HG03060 (cell line): ENCODE measurements around the gene CIDEC.
"Not testable (repeated sequence)": the region's sequence is repeated elsewhere in the genome, so short reads cannot be mapped to it uniquely, and the experiment has no call there.

Source experiments
- ATAC-seq: cut with Tn5 transposase; IDR thresholded peaks from one replicate; pipeline ENCODE4 v1.9.1; 2021; ENCODE audit warnings: low read depth, moderate number of reproducible peaks; ENCODE audit not compliant: unreplicated experiment

Gene CIDEC

GRCh38 chr3:9902372-9903237 is 22.6 kb upstream of the CIDEC start, which contains the start of gene IL17RE:
TSS of gene IL17RE (plus strand) at chr3:9902848. CDS start at chr3:9902933, 85 bp downstream.
- ATAC-seq, result no peak

GRCh38 chr3:9901967-9902366 is 21.9 kb upstream of the CIDEC start:
- ATAC-seq, result no peak

GRCh38 chr3:9900965-9901415 is 20.9 kb upstream of the CIDEC start:
- ATAC-seq, result not testable (repeated sequence)

- ATAC-seq, result no peak
Measured at GRCh38 chr3:9899289-9899791, 19.3 kb upstream of the CIDEC start.

GRCh38 chr3:9898467-9899241 is 18.6 kb upstream of the CIDEC start:
- ATAC-seq, result no peak

GRCh38 chr3:9897408-9898372 is 17.6 kb upstream of the CIDEC start:
- ATAC-seq, result no peak

GRCh38 chr3:9896755-9897407 is 16.8 kb upstream of the CIDEC start:
- not testable (repeated sequence) for ATAC-seq

GRCh38 chr3:9895715-9896114 is 15.7 kb upstream of the CIDEC start:
- not testable (repeated sequence) for ATAC-seq

GRCh38 chr3:9893739-9894138 is 13.7 kb upstream of the CIDEC start:
- ATAC-seq, result no peak

GRCh38 chr3:9891072-9891622 is 11.1 kb upstream of the CIDEC start:
- no peak for ATAC-seq

- no peak for ATAC-seq
Measured at GRCh38 chr3:9890249-9891071, 10.4 kb upstream of the CIDEC start, which contains the start of gene JAGN1. TSS of gene JAGN1 (plus strand) at chr3:9890610. CDS start at chr3:9890723, 113 bp downstream.

GRCh38 chr3:9889405-9889804 is 9.4 kb upstream of the CIDEC start:
- ATAC-seq, result no peak

GRCh38 chr3:9888540-9888939 is 8.5 kb upstream of the CIDEC start:
- ATAC-seq, result no peak

- ATAC-seq, result no peak
Measured at GRCh38 chr3:9887480-9887879, 7.4 kb upstream of the CIDEC start.

GRCh38 chr3:9886328-9886727 is 6.3 kb upstream of the CIDEC start:
- no peak for ATAC-seq

GRCh38 chr3:9884555-9885165 is 4.6 kb upstream of the CIDEC start:
- ATAC-seq, result no peak

GRCh38 chr3:9883706-9884554 is 3.9 kb upstream of the CIDEC start:
- no peak for ATAC-seq
